OCI-LY7 (cell line): ENCODE measurements around the gene ACTN2. TPM values are rescaled to one million over a fixed set of nuclear protein-coding genes. Genes with fewer than 3 reads are reported as not detected.

Source experiments
- BruUV-seq: library from RNA; stranded (reverse); fragments of 400-500 nt; replicated peaks from 2 replicates; lab custom pipeline; 2021; lab: Mats Ljungman, UMichigan
- CTCF ChIA-PET: fragments of 300-600 bp; sonication (Branson Sonifier 250); formaldehyde crosslinking; loops from one replicate; lab custom pipeline; 2022; ENCODE audit warnings: antibody characterized with exemption; ENCODE audit not compliant: unreplicated experiment; lab: Charles Lee
- POLR2A ChIA-PET: fragments of 300-600 bp; sonication (Branson Sonifier 250); formaldehyde crosslinking; loops from one replicate; lab custom pipeline; 2022; ENCODE audit warnings: antibody characterized with exemption; lab: Charles Lee
- DNase-seq: peaks from one replicate; pipeline ENCODE4 v3.0.0-alpha.2; 2015; ENCODE audit warnings: low spot score
- H2AFZ ChIP-seq: fragments of 200-600 bp; sonication (generic), shearing (Covaris generic); 2 replicates; pipeline ENCODE4 v1.6.1; 2014; ENCODE audit warnings: mild to moderate bottlenecking, antibody characterized with exemption, low read length, moderate library complexity
- H3K27ac ChIP-seq: fragments of 200-600 bp; sonication (generic); 2 replicates; pipeline ENCODE4 v1.5.1; 2014; ENCODE audit warnings: mixed run types, low read depth, mild to moderate bottlenecking, moderate library complexity, low read length, inconsistent platforms; ENCODE audit not compliant: poor library complexity, severe bottlenecking
- H3K36me3 ChIP-seq: fragments of 200-600 bp; sonication (generic); 2 replicates; pipeline ENCODE4 v1.6.1; 2014; ENCODE audit warnings: mild to moderate bottlenecking, antibody characterized with exemption, low read length, moderate library complexity, mixed read lengths; ENCODE audit not compliant: insufficient read depth
- H3K4me1 ChIP-seq: fragments of 200-600 bp; sonication (generic); 2 replicates; pipeline ENCODE4 v1.5.1; 2014; ENCODE audit warnings: mild to moderate bottlenecking, low read length; ENCODE audit not compliant: insufficient read depth, poor library complexity, severe bottlenecking
- H3K4me2 ChIP-seq: fragments of 200-600 bp; sonication (generic); 2 replicates; pipeline ENCODE4 v1.6.1; 2014; ENCODE audit warnings: mild to moderate bottlenecking, low read length
- H3K4me3 ChIP-seq: fragments of 200-600 bp; sonication (generic); 2 replicates; pipeline ENCODE4 v1.5.1; 2014; ENCODE audit warnings: mild to moderate bottlenecking, low read depth, low read length; ENCODE audit not compliant: poor library complexity, severe bottlenecking
- H3K79me2 ChIP-seq: fragments of 200-600 bp; sonication (generic); 2 replicates; pipeline ENCODE4 v1.6.1; 2016; ENCODE audit warnings: low read depth, mild to moderate bottlenecking, low read length, moderate library complexity, mixed read lengths; ENCODE audit not compliant: insufficient read depth
- H3K9me2 ChIP-seq: fragments of 200-600 bp; sonication (generic); 2 replicates; pipeline ENCODE4 v1.6.1; 2016; ENCODE audit warnings: mild to moderate bottlenecking, low read length, mixed read lengths; ENCODE audit not compliant: insufficient read depth
- H3K9me3 ChIP-seq: fragments of 200-600 bp; sonication (generic); 2 replicates; pipeline ENCODE4 v1.6.1; 2014; ENCODE audit warnings: mild to moderate bottlenecking, mixed run types, low read length, mixed read lengths
- H4K20me1 ChIP-seq: fragments of 200-600 bp; sonication (generic); 2 replicates; pipeline ENCODE4 v1.6.1; 2014; ENCODE audit warnings: mild to moderate bottlenecking, antibody characterized with exemption, low read length, moderate library complexity, mixed read lengths; ENCODE audit not compliant: insufficient read depth
- CTCF ChIP-seq: fragments of 200-600 bp; sonication (generic); conservative IDR thresholded peaks from 2 replicates; pipeline ENCODE4 v1.5.1; 2014; ENCODE audit warnings: mild to moderate bottlenecking, antibody characterized with exemption, low read length, moderate library complexity, mixed read lengths
- EZH2phosphoT487 ChIP-seq: fragments of 200-600 bp; sonication (generic); IDR thresholded peaks from 2 replicates; pipeline ENCODE4 v1.6.1; 2018; ENCODE audit warnings: low read depth, borderline replicate concordance, mild to moderate bottlenecking, mixed run types, antibody characterized with exemption, low read length, moderate library complexity, mixed read lengths
- intact Hi-C: fragments of 100-400 bp; cut with micrococcal nuclease; formaldehyde crosslinking; loops from one replicate; pipeline ENCODE4 v1.10.0; 2022; ENCODE audit not compliant: unreplicated experiment
- total RNA-seq, 2 experiments: library from RNA; depleted of rRNA in 1 of 2; stranded (reverse); fragments of >200 nt in 1 of 2; shearing (Covaris generic) in 1 of 2; gene quantifications; 2 replicates each; pipeline ENCODE4 v1.2.3, GENCODE V29; 2014 to 2022

Gene ACTN2
- total RNA-seq, 2 experiments from 2014 or later: not detected

GRCh38 chr1:236760986-236761385, 74.7 kb downstream of the ACTN2 start:
- no peaks in the 10 kb centered on the region for H3K36me3 ChIP-seq
- no peak overlapping the region for H2AFZ ChIP-seq
- H3K4me3 ChIP-seq: no peak overlapping the region
- ChIA-PET POLR2A (no interaction called here), CTCF (no interaction called here)
- no peaks in the 10 kb centered on the region for H3K79me2 ChIP-seq
- TF ChIP-seq EZH2phosphoT487 (no peak), CTCF (no peak)
- H3K27ac ChIP-seq: no peak overlapping the region
- intact Hi-C loops: no loop called here
- no TSS peak for BruUV-seq
- H3K4me2 ChIP-seq: no peak overlapping the region
- H3K9me2 ChIP-seq: no peaks in the 10 kb centered on the region
- H4K20me1 ChIP-seq: no peaks in the 10 kb centered on the region
- H3K9me3 ChIP-seq: no peaks in the 10 kb centered on the region
- H3K4me1 ChIP-seq: no peaks in the 10 kb centered on the region
- DNase-seq: no peak

- Histone ChIP-seq H3K4me2 (no peak overlapping the region), H4K20me1 (no peaks in the 10 kb centered on the region), H3K9me3 (no peaks in the 10 kb centered on the region), H3K27ac (no peak overlapping the region), H3K4me1 (no peaks in the 10 kb centered on the region), H3K9me2 (no peaks in the 10 kb centered on the region), H3K36me3 (no peaks in the 10 kb centered on the region), H3K4me3 (no peak overlapping the region), H3K79me2 (no peaks in the 10 kb centered on the region), H2AFZ (no peak overlapping the region)
- TF ChIP-seq EZH2phosphoT487: no peak
- TF ChIP-seq CTCF: no peak
- BruUV-seq: no TSS peak
- ChIA-PET POLR2A (interaction anchor here (0.9 to 1.1 kb wide), 2 partner anchors 28 to 122 kb away, joined by 3 to 8 read pairs; no protein-coding TSS in a partner anchor), CTCF (no interaction called here)
- no peak for DNase-seq
- intact Hi-C loops: no loop called here
Measured at GRCh38 chr1:236761397-236762132, 75.3 kb downstream of the ACTN2 start.

GRCh38 chr1:236762410-236762809, 76.1 kb downstream of the ACTN2 start:
- H2AFZ ChIP-seq: no peak overlapping the region
- no peaks in the 10 kb centered on the region for H3K9me3 ChIP-seq
- H3K27ac ChIP-seq: no peak overlapping the region
- no peak for DNase-seq
- no peaks in the 10 kb centered on the region for H4K20me1 ChIP-seq
- H3K4me2 ChIP-seq: no peak overlapping the region
- no peaks in the 10 kb centered on the region for H3K79me2 ChIP-seq
- ChIA-PET POLR2A (interaction anchor here (0.6 to 1.1 kb wide), 3 partner anchors 27 to 121 kb away, joined by 3 to 8 read pairs (median 3); no protein-coding TSS in a partner anchor), CTCF (no interaction called here)
- no peaks in the 10 kb centered on the region for H3K36me3 ChIP-seq
- intact Hi-C loops: no loop called here
- H3K4me1 ChIP-seq: no peaks in the 10 kb centered on the region
- no peak for TF ChIP-seq EZH2phosphoT487
- no peak for TF ChIP-seq CTCF
- no peak overlapping the region for H3K4me3 ChIP-seq
- no TSS peak for BruUV-seq
- H3K9me2 ChIP-seq: no peaks in the 10 kb centered on the region
